Gastroesophageal sphincter (tissue), 3 donors: ENCODE results near the gene BAX.

Experiments
- EP300 ChIP-seq: sonication (generic); formaldehyde crosslinking; IDR thresholded peaks from one replicate; pipeline ENCODE4 v1.6.1; 2017; ENCODE audit warnings: antibody characterized with exemption, mild to moderate bottlenecking
- POLR2A ChIP-seq, 2 donors: fragments of 450-650 bp; IDR thresholded peaks; one replicate each; pipeline ENCODE4 v1.6.1; 2017; ENCODE audit warnings: antibody characterized with exemption in 2 of 2, mild to moderate bottlenecking in 2 of 2, moderate library complexity in 1 of 2
- POLR2AphosphoS5 ChIP-seq: sonication (generic); formaldehyde crosslinking; IDR thresholded peaks from one replicate; pipeline ENCODE4 v1.6.1; 2017; ENCODE audit warnings: antibody characterized with exemption
- TF ChIP-seq, protein P1 (sequence below), 4 experiments: fragments of 200-600 bp in 2 of 4; fragments of 450-650 bp in 2 of 4; sonication (generic) in 1 of 4; IDR thresholded peaks; one replicate each; pipeline ENCODE4 v1.5.1; 2017 to 2019; ENCODE audit warnings: antibody characterized with exemption in 4 of 4, mild to moderate bottlenecking in 2 of 4, moderate library complexity in 2 of 4

DNA sequence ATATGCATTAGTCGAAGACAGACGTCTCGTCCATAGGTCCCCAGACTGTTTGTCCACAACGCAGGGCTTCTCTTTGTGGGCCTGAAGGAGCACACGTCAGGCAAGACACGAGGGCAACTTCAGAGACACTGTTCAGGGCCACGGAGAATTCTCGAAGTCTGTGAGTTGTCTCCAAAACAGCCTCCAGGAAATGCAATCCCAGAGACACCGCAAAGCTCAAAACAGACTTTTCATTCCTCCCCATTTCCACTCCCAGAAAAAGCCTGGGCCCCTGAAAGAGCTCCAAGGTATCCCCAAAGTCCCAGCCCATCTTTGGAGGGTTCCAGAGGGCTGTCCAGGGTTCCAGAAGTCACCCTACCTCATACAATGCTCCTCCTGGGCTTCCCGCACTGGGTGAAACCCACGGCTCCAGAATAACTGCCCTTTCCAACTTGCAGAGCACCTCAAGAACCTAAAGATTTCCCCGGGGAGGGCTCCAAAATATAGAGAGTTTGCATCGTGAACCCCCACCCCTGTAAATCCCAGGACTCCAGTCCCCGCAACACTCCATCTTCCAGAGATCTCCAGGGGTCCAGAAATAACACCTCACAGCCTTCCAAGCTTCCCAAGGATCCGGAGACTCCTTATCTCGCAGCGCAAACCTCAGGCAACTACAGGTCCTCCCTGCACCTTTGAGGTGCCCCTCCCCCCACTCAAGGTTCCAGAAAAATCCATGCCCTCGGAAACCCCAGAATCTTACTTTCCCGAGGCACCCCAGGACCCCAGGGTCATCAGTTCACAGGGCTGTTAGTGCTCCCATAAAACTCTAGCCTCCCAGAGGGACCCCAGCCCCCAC lies 9.7 kb downstream of the BAX start:
- TF ChIP-seq POLR2A (IDR thresholded peaks at IDR 0.05) (no peak), POLR2AphosphoS5 (no peak), EP300 (no peak)
- TF ChIP-seq, protein P1, sequence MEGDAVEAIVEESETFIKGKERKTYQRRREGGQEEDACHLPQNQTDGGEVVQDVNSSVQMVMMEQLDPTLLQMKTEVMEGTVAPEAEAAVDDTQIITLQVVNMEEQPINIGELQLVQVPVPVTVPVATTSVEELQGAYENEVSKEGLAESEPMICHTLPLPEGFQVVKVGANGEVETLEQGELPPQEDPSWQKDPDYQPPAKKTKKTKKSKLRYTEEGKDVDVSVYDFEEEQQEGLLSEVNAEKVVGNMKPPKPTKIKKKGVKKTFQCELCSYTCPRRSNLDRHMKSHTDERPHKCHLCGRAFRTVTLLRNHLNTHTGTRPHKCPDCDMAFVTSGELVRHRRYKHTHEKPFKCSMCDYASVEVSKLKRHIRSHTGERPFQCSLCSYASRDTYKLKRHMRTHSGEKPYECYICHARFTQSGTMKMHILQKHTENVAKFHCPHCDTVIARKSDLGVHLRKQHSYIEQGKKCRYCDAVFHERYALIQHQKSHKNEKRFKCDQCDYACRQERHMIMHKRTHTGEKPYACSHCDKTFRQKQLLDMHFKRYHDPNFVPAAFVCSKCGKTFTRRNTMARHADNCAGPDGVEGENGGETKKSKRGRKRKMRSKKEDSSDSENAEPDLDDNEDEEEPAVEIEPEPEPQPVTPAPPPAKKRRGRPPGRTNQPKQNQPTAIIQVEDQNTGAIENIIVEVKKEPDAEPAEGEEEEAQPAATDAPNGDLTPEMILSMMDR (IDR thresholded peaks at IDR 0.05): no peak
